Spleen (tissue), 7 donors: ENCODE measurements around the gene TACC2.
A peak's percentile ranks its signal among the peaks of the same experiment; 100 is the strongest.

ENCODE experiments used
- CTCF ChIP-seq, 11 experiments: fragments of 200-600 bp in 7 of 11; fragments of 450-650 bp in 4 of 11; sonication (generic) in 4 of 11; IDR thresholded peaks in 8 of 11; conservative IDR thresholded peaks in 3 of 11; 1 replicate in 7 of 11; 2 replicates in 4 of 11; pipeline versions ENCODE4 v1.4.0 to v1.8.0; 2016 to 2021; ENCODE audit warnings: antibody characterized with exemption in 11 of 11, inconsistent platforms in 4 of 11, mild to moderate bottlenecking in 1 of 11
- POLR2A ChIP-seq, 3 donors: fragments of 450-650 bp; IDR thresholded peaks; one replicate each; pipeline ENCODE4 v1.5.1; 2017; ENCODE audit warnings: antibody characterized with exemption in 3 of 3, mild to moderate bottlenecking in 1 of 3
- donor health status: DM: no; HTN: no; CAD: no; lungs with moderate emphysema.
- donor health status: DM: no; HTN: no; CAD: no.
- donor health status: DM: no; HTN: no; CAD: no.

GRCh38 chr10:122279725-122280141 lies 290.8 kb downstream of the TACC2 start:
- peak in 5 of 11 experiments; percentile 8 to 38 (median 14) for TF ChIP-seq CTCF (IDR thresholded peaks at IDR 0.05 in 8 of 11, conservative IDR thresholded peaks at IDR 0.05 in 3 of 11)
- TF ChIP-seq POLR2A (IDR thresholded peaks at IDR 0.05), result no peak
